NOMO-1 treated with DMSO at 0.1 percent for 48 hours (cell line): Measurements from ENCODE around the gene ADPGK.

Experiments
- DNase-seq: peaks from one replicate; lab custom pipeline; 2025; ENCODE audit not compliant: unreplicated experiment; lab: John Stamatoyannopoulos, UW

Gene ADPGK

GRCh38 chr15:72790302-72790910, 6.8 kb upstream of the ADPGK start:
- DNase-seq: no peak

- no peak for DNase-seq
Observed at GRCh38 chr15:72787526-72787925, 4.0 kb upstream of the ADPGK start.

DNA sequence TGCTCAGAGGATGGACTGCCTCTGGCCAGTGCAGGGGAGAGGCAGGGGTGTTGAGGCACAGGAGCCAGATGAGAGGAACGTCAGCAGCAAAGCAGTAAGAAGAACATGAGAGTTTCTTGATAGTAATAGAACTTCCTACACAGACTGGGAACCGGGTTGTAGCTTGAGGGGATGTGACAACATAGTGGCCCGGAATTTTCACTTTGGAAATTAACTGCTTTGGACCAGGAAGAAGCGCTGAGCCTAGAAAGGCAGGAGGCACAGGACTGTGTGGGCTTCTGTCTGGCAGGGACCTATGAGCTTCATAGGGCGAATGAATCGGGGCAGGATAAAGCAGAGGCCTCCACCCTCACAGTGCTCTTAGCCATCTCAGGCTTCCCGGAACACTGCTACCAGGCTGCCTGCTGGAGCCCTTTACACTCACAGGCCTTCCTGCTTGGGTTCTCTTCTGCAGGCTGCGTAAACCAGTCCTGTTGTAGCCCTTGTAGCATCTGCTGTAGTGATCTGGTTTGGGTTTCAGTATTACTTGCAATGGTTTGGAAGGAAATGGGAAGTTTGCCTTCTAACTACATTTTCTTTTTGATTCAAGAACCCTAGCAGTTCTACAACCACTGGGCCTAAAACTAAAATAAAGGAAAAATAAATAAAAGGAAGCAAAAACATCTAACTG, 3.3 kb upstream of the ADPGK start:
- DNase-seq: no peak

- DNase-seq: no peak
Observed at GRCh38 chr15:72786242-72786641, 2.7 kb upstream of the ADPGK start.

GRCh38 chr15:72785841-72786240, 2.3 kb upstream of the ADPGK start:
- DNase-seq: no peak

DNA sequence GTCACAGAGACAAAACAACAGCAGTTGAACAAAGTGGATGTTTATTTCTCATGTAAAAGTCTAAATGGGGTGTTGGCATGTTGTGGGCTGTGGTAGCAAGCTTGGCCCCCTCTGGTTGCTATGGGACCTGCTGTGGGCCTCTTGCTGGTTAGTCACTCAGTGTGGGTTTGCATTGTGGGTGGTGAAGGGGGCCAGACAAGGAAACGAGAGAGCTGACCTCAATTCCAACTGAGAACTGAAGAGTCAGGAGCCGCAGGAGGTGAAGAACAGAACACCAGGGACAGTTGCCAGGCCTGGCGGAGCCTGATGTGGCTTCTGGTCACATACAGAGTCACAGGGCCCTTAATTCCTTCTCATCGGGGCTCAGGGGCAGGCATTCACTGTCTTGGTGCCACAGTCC, 1.9 kb upstream of the ADPGK start:
- peak; percentile 67 for DNase-seq

GRCh38 chr15:72784456-72784876, 908 bp upstream of the ADPGK start:
- DNase-seq: no peak

DNA sequence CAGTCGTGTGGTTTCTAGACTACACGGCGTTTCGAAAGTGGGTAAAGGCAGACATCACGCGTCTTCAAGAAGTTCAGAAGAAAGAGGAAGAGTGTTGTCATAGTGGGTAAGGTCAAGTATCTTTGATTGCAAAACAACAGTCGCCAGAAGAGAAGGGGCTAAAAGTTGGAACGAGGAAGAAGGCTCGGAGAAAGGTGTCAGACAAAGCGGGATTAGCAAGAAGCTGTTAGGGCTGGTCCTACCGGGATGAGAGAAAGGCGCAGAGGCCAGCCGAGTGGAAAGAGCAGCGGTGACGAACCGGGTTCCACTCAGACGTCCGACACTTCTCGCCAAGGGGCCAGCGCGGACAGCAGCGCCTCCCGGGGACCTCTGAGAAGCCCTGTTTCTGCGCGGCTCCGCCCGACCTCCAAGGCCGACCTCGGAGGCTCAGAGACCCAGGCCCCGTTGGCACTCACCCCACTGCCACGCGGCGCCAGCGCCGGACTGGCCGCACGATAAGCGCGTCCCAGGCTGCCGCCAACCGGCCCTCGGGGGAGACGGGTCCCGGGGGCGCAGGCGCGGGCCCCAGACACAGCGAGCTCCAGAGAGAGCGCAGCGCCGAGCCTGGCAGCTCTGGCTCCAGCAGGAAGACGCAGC, 436 bp downstream of the ADPGK start:
- DNase-seq: peak; percentile 97

GRCh38 chr15:72782274-72783003, 1.1 kb downstream of the ADPGK start:
- no peak for DNase-seq

DNA sequence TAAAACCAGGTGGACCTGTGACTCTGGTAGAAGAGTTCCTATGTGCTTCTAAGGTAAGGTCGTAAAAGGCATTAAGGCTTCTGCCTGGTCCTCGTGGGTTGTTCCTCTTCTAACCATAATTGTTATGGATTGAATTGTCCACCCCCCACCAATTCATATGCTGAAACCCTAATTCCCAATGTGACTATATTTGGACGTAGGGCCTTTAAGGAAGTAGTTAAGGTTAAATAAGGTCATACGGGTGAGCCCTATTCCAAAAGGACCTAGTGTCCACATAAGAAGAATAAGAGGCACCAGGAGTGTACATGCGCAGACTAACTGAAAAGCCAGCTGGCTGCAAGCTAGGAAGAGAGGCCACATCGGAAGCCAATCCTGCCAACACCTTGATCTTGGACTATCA, 1.9 kb downstream of the ADPGK start:
- no peak for DNase-seq

GRCh38 chr15:72778796-72779195, 4.8 kb downstream of the ADPGK start:
- no peak for DNase-seq

GRCh38 chr15:72774696-72775383, 8.7 kb downstream of the ADPGK start:
- DNase-seq: peak; percentile 76

- DNase-seq: no peak
Observed at GRCh38 chr15:72771329-72771725, 12.2 kb downstream of the ADPGK start.

DNA sequence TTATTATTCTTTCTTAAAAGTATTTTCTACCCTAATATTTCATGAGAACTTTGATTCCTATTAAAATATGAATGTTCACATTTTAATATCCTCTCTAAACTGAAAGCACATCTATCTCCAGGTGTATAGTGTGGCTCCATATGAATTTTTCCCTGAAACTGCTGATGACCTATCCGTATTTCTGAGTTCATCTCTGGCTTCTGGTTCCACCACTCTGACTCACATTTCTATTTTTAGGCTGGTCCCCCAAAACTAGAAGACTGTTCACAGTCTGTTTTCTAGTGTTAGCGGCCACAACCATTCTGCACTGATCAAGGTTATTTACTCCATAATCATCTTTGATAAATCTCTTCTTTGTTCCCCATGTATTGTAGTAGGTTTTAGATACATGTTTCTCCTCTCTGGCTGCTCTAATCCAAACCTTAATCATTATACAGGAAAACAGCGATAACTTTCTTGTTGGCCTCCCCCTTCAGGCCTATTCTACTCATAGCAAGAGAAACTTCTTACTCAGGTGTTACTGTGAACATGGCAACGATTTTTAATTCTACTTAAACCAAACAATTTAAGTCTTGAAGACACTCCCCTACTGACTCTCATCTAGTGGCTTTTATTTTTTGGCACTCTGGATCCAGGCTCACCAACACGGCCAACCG, 12.8 kb downstream of the ADPGK start:
- no peak for DNase-seq

DNA sequence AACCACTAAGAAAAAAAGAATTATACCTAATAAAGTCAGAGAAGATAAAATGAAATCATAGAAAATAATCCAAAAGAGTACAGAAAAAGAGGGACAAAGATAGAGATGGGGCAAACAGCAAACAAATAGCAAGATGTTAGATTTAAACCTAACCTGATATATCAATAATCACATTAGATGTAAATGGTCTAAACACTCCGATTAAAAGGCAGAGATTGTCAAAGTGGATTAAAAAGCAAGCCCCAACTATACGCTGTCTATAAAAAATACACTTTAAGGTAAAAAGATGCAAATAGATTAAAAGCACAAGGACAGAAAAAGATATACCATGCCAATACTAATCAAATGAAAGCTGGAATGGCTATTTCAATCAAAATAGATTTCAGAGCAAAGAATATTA, 16.8 kb downstream of the ADPGK start:
- DNase-seq: no peak

DNA sequence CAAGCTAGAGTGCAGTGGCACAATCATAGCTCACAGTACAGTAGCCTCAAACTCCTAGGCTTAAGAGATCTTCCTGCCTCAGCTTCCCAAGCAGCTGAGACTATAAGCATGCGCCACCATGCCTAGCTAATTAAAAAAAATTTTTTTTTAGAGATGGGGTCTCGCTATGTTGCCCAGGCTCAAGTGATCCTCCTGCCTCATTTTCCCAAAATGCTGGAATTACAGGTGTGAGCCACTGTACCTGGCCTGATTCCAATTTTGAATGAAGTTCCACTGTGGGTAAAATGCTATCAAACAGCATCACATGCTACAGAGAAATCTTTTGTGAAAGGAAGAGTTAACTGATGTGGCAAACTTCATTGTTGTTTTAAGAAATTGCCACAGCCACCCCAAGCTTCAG, 17.5 kb downstream of the ADPGK start:
- DNase-seq: no peak

GRCh38 chr15:72764656-72765055, 18.9 kb downstream of the ADPGK start:
- no peak for DNase-seq

GRCh38 chr15:72760590-72761260, 22.8 kb downstream of the ADPGK start:
- no peak for DNase-seq

GRCh38 chr15:72758182-72758581, 25.4 kb downstream of the ADPGK start:
- DNase-seq: no peak

GRCh38 chr15:72754096-72754495, 29.5 kb downstream of the ADPGK start:
- no peak for DNase-seq
